Ureter (tissue), 1 donor: ENCODE measurements around the gene PSMA1. TPM values are rescaled to one million over a fixed set of nuclear protein-coding genes. Genes with fewer than 3 reads are reported as not detected.
A peak's percentile ranks its signal among the peaks of the same experiment; 100 is the strongest.

Source experiments
- DNase-seq: peaks from one replicate; pipeline ENCODE4 v3.0.0-alpha.2; 2020; ENCODE audit warnings: low spot score
- total RNA-seq: library from RNA; stranded (reverse); gene quantifications from one replicate; pipeline ENCODE4 v1.2.4, GENCODE V29; 2023
- donor health status: DM: yes; HTN: yes; CAD: no.

Gene PSMA1
- total RNA-seq, 1 donor from 2014 or later = 138 TPM

DNA sequence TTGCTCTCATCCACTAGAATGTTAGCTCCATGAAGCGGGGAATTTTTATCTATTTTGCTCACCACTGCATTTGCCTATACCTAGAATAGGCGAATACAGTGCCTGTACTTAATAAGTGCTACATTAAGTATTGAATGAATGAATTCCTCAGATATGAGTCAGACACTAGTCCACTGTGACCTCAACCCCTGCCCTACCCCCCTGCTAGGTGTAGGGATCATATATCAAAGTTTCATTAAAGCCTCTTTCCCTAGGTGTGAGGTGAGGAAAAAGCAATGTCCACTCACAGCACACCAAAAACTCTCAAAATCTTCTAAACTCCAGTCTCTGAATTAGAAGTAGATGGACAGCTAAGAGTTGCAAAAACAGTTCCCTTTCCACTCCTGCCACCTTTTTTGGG, 9.8 kb upstream of the PSMA1 start:
- no peak for DNase-seq

DNA sequence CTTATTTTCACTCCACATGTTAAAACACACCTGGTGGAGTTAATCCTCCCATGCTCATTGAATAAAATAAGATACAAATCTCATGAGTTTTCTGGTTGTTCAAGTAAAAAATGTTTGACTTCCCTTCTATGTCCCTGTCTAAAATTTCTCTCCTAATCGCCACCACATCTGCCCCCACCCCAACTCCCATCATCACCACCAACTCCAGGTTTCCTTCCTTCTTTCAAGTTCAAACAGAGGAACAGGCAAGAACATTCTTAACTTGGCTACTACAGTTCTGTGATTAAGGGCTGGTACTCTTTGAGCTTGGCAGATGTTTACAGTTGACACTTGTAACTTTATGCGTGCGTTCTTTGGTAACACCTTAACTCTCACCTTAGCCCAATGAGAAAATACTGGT, 9.1 kb upstream of the PSMA1 start:
- no peak for DNase-seq

DNA sequence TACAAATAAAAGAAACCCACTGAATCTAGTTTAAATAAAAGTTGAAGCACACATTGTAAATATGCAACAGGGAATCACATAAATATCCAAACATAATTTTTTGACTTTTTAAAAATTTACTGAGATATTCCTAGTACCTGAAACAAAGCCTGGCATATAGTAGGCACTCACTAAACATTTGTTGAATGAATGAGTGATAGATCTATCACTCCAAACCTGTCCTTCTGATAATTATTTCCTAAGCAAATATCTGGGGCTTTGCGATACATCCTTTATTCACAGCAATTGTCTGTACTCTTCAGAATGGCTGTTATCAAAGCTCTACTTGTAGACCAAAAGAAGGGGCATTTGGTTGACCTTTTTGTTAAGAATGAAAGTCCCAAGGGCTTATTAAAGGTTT, 2.6 kb upstream of the PSMA1 start:
- no peak for DNase-seq

DNA sequence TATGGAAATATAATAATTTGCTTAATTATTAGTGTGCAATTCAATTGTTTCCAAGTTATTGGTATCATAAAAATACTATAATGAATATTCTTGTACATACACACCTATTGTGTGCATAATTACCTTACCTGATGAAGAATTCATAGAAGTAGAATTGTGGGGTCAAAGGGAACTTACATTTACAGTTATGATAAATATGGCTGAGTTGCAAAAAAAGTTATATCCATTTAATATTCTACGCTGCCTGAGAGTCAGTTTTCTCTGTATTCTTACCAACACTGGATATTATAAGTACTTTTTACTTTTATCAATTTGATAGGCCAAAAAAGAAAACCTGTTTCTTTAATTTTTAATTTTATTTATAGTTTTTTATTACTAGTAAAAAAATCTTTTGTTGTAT, 2.1 kb upstream of the PSMA1 start:
- no peak for DNase-seq

DNA sequence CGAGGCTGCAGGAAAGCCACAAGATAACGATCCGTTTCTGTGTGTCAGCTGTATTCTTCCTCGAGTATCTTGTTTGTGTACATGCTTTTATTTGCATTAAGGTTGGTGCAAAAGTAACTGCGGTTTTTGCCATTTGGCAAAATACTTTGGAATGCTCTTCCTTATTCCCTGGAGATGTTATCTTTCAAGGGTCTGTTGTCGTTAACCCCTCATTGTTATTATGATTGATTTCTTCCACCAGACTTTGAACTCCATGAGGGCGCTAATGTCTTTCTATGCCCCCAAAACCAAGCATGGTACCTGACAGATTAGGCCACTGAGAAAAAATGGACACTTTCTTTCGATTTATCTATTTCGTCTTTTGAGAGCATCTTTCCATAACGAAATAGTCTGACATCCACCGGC, 563 bp upstream of the PSMA1 start:
- no peak for DNase-seq

DNA sequence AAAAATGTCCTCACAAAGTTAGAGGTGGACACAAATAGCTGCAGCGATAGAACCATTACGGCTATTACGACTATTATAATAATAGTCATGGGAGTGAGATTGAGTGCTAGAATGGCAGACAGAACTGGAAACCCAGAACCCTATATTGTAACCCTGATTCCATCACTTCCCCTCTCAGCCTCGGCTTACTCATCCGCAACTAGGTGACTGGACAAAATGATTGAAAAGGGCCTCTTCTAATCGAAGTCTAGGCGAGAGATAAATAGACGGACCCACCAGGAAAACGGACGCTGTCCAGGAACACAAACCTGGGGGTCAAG, 629 bp downstream of the PSMA1 start:
- no peak for DNase-seq

DNA sequence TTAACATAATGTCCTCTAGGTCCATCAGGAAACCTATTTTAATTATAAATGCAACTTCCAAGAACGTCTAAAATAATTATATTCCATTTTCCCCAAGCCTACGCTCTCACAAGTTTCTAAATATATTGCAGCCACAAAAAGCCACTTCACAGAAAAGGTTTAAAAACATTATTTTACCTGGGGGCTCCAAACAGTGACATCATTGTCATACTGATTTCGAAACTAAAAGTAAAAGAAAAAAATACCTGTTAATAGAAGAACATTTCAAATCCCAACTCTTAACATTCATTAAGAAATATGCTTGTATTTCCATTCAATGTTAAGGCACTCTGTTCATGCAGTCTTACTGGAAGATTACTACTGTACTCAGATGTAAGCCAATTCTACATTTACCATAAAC, 1.4 kb downstream of the PSMA1 start:
- DNase-seq = no peak

DNA sequence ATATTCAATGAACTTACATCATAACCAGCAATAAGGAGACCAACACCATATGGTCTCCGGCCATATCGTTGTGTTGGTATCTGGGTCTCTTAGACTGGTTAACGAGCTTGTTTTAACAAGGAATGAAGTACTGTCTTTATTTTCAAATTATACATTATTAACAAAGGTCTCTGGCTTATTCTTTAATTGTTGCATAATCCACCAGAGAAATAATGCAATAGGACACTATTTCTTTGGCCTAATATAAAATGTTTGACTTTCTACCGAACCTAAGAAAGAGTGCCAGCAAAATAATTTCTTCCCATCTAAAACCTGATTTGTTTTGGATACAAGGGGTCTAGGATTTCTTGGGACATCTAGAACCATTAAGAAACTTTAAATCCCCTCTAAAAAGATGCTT, 6.4 kb downstream of the PSMA1 start:
- no peak for DNase-seq

DNA sequence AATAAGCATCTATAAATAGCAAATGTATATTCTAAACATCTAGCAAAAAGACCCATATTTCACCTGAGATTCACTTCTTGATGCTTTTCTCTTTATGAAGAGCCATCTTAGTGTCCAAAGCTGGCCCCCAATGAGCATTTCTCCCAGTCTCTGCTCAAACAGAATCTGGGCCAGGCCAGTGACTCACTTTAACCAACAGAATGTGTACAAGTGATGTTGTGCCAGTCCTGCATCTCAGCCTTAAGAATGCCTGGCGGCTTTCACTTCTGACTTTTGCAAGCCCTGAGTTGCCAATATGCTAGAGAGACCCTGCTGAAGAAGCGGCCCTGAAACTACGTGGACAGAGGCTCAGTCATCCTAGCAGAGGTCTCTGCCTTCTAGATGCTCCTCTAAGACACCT, 13.7 kb downstream of the PSMA1 start:
- DNase-seq = no peak

DNA sequence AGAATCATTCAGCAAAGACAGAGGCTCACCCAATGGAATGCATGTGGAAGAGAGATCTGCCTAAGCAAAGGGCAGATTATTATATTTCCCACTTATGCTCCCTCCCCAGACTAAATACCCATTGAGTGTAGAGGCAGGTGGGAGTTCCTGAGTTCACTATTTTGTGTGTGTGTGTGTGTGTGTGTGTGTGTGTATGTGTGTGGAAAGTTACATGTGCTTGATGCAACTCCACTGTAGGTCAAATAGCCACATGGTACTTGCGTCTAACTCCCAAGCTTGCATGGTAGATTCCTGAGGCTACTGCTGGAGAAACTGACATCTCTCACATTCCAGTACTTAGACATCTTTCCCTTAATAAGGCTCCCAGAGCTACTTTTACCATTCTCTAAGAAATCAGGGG, 17.2 kb downstream of the PSMA1 start:
- no peak for DNase-seq

DNA sequence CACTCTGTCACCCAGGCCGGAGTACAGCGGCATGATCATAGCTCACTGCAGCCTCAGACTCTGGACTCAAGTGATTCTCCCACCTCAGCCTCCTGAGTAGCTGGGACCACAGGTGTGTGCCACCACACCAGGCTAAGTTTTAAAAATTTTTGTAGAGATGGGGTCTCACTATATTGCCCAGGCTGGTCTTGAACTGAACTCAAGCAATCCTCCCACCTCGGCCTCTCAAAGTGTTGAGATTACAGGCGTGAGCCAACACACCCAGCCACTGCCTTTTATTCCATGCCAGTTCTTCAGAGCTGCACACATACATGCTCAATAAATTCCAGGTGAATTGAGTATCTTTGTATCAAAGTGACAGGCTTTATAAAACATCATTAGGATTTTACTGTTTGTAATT, 18.1 kb downstream of the PSMA1 start:
- DNase-seq = no peak

DNA sequence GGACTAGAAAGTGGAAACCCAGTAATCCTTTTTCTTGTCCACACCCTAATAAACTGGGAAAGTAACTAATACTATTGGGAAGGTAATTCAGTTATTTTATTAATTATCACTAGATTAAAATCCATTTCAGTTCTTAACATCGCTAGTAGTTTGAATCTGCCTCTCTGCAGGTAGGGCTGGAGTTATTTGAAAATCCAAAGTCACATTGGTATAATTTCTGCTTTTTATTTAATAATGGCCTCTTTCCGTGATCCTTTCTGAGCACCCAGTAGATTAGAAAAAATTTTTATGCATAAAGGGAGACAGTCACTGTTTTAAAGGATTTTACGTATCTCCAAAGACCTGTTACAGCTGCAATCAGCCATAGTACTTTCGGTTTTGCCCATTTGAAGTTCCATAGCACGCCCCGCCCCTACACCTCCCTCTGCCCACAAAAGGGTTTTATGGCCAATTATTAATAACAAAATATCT, 20.0 kb downstream of the PSMA1 start:
- no peak for DNase-seq

DNA sequence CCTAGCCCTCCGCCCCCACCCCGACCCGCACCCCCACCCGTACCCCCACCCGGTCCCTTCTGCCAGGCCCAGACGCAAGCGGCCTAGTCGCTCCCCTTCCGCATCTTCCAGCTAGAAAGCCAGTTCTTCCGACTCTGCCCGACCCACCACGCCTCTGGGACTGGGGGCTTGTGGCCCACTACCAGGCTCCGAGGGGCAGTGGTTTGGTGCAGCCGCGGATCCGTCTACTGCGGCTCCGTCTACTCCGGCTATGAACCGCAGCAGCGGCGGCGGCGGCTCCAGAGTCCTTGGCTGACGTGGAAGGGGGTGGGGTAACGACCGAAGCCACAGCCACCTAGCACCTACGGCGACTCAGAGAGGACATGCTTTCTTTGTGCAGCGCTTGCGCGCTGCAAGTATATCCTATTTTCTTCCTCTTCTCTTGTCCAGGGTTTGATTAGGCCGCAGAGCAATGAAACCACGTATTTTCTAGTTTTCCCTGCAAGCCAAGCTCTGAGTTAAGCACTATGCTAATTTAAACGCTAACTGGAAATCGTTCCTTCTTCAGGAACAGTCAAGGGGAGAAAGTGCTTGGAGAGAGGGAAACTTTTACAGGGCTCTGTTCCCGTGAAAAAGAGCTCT, 20.5 kb downstream of the PSMA1 start, which contains the start of gene COPB1:
Gene COPB1, minus strand, starts transcription at position 252 of the 621 bp plus-strand sequence. CDS start 883 bp downstream, outside the sequence.
- DNase-seq = peak; percentile 94

DNA sequence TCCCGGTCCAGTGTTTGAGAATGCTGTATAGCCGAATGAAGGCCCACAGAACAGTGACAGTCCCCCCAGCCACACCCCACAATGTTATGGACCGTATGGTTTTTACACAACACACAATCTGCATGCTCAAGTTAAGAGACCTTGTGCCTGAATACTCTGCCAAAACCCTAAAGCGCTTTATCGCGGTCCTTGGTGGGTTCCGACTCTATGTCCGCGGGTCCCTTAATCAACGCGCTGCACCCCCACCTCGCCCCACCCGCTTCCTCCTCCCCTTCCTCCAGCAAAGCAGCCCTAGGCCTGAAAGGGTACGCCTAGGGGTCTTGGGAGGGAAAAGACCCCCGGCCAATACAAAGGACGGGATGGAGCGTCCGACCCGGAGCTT, 21.0 kb downstream of the PSMA1 start:
- peak; percentile 48 for DNase-seq

DNA sequence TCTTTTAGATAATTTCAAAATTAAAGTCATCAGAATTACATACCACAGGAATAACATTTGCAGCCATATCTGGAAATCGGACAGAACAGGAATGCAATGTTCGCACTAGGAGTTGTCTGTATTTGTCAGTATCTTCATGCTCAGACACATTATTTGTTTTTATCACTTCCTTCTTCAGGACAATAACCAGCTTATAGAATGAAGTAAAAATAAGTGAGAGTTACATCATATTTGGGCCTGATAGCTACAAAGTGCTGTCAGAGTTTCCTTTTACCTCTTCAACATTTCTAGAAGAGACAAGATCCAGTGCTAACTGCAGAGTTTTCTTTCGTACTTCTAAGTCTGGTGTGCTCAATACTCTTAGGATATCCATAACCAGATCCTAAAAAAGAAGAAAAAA, 39.5 kb downstream of the PSMA1 start:
- no peak for DNase-seq

DNA sequence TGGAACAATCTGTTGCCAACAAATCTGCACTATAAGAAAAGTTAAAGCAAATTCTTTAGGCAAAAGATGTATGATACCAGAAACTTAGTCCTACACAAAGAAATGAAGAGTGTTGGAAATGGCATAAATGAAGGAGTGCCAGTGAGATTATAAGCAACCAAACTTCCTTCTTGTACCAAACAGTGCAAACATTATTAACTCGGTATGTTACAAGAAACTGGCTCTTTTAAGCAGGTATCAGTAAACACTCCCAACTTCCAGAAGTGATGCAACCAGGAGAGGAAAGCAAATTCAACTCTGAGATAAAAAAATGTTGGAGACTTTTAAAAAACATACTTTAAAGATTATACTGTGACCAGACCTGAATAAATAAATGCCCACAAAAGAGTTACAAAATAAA, 49.1 kb downstream of the PSMA1 start:
- DNase-seq = no peak

DNA sequence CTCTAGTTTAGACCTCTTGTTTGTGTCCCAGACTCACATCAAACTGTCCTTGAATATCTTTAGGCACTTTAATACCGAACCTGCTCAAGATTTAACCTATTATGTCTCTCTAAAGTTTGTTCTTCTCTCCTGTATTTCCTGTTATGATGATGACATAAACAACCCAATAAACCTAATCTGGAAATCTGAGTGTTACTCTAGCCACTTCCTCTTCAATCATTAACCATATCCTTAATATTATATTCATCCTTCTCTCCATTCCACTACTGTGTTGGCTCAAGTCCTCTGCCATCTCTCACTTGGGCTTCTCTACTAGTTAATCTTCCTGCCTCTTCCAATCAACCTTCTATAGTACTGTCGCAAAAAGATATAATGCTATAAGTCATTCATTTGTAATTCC, 56.6 kb downstream of the PSMA1 start:
- no peak for DNase-seq

DNA sequence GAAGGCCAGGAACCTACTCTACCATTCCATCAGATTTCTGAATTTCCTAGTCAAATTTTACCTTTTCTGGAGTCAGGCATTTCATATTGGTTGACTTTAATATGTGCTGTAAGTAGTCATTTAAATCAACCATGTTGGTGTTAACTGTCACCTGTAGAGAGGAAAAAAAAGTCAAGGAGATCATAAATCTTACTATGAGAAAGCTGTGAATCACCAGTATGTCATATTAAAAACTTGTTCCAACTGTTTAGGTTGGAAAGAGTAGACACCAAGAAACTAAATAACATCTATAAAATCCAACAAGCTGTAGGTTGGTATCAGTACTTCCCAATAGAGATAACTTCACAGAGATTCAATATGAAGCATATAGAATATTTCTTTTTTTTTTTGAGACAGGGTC, 60.0 kb downstream of the PSMA1 start:
- DNase-seq = no peak

DNA sequence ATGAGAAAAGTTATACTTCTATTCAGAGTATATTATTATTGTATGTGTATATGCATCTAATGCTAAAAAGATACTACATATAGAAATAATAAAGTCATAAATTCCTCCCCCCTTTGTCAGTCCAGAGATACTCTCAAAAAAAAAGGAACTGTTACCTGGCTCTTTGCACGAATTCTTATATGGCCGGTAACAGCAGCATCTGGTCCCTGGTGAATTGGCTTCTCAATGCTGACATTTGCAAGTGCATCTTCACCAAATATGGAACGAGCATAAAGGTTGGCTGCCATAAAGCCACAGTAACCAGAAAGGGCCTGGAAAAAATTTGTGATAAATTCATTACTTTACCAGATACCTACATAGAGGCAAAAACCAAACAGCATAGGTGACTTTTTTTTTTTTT, 61.8 kb downstream of the PSMA1 start:
- DNase-seq = no peak

DNA sequence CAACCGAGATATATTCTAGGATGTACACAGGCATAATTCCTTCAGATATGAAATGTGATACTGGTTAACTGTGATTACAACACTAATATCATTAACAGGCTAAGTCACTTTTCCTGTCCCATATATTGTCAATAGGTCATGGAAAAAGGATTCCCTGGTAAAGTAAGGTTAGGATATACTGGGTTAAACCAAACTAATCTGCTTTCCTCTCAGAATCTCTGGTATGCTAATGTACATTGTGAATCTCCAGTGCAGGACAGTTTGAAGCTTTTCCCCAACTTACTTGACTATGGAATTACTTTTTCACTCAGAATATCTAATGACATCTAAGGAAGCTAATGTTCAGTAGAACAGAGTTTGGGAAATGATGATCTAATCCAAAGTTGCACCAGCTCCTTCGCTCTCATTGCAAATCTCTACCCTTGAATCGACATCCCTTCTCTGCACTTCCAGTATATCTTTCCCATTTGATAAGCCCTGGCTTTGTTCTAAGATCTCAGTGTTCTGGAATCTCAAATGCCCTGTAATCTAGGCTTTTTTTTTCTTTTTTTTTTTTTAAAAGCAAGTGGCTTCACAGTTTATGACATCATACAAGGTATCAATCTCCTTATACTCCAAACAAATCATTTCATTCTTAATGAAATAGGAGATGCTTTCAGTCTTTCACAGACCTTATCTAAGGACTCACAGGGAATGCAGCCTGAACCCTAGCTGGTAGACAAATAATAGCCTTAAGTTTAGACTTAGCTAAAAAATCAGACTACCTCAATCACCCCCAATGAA, 64.3 kb downstream of the PSMA1 start:
- no peak for DNase-seq
